Measurements from ENCODE around the gene COPRS.
"Not testable (repeated sequence)": the region's sequence is repeated elsewhere in the genome, so short reads cannot be mapped to it uniquely, and the experiment has no call there.

Gene COPRS

DNA sequence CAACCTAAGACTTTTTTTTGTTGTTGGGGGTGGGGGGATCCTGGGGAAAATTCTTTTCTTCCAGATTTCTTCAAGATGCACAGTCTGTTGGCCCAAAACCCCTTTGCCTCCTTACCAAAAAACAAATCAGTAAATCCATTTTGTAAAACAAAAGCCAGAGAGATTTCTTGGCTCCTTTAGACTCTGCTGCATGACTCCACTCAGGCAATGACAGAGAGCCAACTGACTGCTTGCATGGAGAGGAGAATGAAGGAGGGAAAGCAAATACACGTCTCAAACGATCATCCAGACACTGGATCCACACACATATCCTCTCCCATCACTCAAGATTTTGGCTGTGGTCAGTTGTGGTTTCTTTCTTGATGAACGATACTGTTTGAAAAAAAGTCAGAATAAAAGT lies 13.8 kb downstream of the COPRS start:
- no peak for DNase-seq (ENCODE audit: low read depth in 2 of 2)

DNA sequence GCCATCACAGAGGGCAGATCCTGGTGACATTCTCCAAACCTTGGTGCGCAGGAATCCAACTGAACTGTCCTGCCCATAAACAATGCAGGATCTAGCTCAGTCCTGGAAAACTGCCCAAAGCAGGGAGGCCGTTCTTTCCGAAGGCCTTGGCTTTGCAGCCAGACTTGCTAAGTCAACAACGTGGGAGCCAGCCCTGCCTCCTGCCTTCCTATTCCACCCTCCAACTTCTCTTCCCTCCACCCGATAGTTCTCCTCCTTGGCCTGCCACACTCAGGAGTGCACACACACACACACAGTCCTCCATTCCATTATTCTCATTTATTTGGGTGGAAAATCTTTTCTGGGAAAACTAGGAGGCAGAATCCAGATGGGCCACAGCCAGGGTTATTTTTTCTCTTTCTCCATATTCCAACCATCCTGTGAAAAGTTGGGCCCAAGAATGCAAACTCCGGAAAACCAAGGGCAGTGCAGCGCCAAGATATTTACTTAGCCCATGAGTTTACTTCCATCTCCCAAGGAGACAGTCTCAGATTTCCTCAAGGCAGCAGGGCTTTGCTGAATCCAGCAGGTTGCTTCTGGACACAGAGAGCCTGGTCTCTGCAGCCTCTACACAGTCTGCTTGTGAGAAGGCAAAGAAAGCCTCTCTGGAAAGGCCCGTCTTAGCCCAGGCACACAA lies 15.8 kb downstream of the COPRS start:
- no peak for DNase-seq (ENCODE audit: low read depth in 2 of 2)

GRCh38 chr17:31842195-31843069 lies 16.6 kb downstream of the COPRS start:
- DNase-seq (ENCODE audit: low read depth in 2 of 2): peak; percentile 37 to 56

DNA sequence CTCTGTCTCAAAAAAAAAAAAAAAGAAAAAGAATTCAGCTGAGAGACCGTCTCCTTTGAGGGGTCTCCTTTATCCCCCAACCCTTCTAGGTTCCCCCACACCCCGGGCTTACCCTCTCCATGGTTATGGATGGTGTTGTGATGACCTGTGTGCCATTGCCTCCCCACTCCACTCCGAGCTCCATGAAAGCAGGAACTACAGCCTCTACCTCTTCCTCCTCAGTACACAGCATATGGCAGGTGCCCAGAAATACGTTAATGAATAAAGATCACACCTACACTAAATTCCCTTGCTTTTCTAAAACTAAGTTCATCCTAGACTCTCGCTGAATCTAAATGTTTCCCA lies 17.2 kb downstream of the COPRS start:
- no peak for DNase-seq (ENCODE audit: low read depth in 2 of 2)

- DNase-seq (ENCODE audit: low read depth in 2 of 2): no peak
Observed at GRCh38 chr17:31838636-31839225, 20.3 kb downstream of the COPRS start.

DNA sequence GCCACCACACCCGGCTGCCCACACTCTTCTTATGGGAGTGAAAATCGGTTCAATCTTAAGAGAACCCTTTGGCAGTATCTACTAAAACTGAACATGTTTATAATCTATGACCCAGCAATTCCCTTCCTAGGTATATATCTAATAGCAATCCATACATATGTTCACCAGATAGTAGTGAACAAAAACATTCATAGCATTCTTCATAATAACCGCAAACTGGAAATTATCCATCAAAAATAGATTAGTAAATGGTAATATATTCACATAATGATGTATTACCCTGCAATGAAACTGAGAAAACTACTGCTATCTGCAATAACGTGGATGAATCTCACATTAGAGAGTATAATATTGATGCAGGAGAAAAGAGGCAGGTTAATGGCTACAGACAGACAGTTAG lies 23.1 kb downstream of the COPRS start:
- DNase-seq (ENCODE audit: low read depth in 2 of 2): no peak

DNA sequence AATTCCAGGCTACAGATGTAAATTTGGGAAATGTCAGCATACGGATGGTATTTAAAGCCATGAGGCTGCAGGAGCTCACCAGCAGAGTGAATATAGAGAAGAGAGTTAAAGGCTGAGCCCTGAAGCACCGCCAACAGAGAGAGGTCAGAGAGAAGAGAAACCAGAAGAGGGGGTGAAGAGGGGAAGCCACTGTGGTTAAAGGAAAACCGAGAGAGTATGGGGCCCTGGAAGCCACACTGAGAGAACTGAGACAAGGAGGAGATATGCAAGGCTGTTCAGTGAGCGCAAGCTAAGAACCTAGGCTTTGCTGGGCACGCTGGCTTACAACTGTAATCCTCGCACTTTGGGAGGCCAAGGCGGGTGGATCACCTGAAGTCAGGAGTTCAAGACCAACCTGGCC lies 24.6 kb downstream of the COPRS start:
- DNase-seq (ENCODE audit: low read depth in 2 of 2): no peak

DNA sequence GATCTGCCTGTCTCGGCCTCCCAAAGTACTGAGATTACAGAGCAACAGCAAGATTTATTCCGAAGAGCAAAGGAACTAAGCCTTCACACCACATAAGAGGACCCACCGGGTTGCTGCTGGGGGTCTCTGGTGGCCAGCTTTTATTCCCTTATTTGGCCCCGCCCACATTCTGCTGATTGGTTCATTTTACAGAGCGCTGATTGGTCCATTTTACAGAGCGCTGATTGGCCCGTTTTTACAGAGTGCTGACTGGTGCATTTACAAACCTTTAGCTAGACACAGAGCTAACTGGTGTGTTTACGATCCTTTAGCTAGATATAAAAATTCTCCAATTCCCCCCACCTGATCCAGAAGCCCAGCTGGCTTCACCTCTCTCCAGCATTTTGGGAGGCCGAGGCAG lies 26.3 kb downstream of the COPRS start:
- no peak for DNase-seq (ENCODE audit: low read depth in 2 of 2)

DNA sequence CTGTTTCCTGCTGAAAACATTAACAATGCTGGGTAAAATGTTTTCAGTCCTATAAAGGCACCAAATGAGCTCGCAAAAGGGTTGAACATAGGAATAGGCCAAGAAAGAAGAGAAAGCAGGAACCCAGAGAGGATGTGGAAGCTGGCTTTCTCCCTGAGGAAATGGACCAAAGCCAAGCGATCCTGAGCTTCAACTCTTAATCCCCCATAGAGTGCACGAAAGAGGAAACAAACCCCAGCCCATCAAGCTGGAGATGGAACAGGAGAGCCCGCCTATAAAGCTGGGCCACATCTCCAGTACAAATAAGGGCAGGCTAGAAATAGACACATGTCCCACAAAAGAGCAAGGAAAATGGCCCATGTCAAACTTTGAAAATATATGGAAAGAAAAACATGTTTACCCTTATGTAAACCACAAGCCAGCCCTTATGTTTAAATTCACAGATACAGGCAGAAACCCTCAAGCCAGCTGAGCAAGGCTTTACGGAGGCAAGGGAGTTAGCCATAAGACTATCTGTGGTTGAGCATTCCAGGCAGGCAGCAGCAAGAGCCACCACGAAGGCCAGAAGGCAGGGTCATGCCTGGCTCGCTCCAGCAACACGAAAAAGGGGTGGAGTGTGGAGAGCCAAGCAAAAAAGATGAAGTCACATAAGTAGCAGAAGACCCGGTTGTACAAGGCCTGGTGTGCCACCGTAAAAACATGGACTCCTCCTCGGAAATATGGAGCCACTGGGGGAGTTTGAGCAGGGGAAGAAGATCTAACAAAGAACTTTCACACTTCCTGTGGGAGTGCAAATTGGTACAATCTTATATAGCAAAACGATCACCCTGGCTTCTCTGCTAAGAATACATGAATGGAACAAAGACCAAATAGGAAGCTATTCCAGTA lies 27.8 kb downstream of the COPRS start:
- DNase-seq (ENCODE audit: low read depth in 2 of 2): no peak

DNA sequence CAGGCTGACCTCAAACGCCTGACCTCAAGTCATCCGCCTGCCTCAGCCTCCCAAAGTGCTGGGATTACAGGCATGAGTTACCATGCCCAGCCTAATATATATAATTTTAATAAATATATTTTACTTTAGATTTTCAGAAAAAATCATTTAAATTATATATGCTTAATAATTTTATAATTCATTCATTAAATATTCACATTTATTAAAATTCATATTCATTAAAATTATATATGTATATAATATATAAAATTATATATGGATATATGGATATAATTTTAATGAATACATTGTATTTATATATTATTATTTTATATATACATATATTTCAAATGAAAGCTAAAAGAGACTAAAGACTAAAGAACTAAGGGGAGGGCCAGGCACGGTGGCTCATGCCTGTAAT lies 29.4 kb downstream of the COPRS start:
- DNase-seq (ENCODE audit: low read depth in 2 of 2): no peak

DNA sequence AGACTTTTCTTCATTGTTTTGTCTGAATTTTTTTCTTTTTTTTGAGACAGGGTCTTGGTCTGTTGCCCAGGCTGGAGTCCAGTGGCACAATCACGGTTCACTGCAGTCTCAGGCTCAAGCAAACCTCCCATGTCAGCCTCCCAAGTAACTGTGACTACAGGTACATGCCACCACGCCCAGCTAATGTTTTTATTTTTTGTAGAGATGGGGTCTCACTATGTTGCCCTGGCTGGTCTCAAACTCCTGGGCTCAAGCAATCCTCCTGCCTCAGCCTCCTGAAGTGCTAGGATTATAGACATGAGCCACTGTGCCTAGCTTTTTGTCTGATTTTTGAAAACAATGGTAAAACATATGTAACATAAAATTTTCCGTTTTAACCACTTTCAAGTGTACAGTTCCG lies 30.1 kb downstream of the COPRS start:
- not testable (repeated sequence) for DNase-seq (ENCODE audit: low read depth in 2 of 2)

DNA sequence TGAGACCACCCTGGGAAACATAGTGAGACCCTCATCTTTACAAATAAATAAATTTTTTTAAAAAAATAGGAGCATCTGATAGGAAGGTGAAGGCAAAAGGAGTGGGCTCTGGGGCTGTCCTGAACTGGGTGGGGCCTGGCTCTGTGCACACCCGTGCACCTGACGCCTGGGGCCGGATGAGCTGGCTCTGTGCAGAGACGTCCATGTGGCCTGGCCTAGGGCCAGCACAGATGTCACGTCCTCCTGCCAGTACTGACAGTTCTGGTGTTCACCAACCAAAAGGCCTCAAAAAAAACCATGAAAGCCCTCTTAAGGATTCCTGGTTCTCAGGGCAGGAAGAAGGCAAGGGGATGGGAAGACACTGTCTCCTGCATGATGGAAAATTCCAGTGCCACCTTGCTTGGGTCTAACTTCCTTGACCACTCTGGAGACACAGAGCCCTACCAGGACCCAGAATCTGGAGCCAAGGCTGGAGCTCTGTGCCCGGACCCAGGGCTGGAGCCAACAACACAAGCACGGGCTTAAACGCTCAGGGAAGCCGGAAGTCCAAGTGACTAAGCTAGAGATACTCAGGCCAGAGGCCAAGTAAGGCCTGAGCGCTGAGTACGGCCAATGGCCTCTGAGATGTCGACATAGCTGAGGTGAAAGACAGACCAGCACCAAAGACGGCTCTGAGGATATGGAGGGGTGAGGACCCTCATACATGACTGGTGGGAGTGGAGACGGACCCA lies 32.9 kb downstream of the COPRS start:
- no peak for DNase-seq (ENCODE audit: low read depth in 2 of 2)

DNA sequence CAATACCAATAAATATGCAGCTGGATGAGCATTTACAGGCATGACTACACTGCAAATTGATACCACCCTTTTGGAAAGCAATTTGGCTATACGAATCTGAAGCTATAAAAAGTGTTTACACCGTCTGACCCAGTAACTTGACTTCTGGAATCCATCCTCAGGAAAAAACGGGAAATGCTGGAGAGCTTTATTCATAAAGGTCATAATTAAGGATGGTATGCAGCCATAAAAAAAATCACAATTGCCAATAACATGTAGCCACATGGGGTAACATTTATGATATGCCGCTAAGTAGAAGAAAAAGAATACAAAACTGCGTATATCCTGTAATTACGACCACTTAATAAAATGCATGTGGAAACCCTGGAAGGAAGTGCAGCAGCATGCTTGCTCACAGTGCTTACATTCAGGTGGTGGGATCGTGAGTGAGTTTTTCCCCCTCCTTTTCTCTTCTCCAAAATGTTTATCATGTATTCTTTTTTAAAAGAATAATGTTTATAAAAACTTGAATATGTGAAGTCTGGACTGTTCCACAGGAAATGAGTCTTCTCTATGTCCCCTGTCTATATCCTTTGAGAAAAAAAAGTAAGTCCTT lies 34.2 kb downstream of the COPRS start:
- no peak for DNase-seq (ENCODE audit: low read depth in 2 of 2)

DNA sequence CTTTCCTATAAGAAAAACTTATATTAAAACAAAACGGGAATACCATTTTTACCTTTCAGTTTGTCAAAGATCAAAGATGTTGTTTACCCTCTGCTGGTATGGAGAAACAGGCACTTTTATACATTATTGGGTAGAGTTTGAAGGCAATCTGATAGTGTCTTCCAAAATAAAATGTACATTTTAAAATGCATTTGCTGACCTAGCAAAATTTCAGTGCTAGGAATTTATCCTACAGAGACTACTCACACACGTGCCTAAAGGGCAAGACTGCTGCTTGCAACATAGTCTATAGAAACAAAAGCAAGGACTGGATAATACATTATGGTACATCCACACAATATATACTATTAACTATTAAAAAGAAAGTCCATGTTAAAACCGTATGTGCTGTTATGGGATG lies 36.0 kb downstream of the COPRS start:
- no peak for DNase-seq (ENCODE audit: low read depth in 2 of 2)

- no peak for DNase-seq (ENCODE audit: low read depth in 2 of 2)
Observed at GRCh38 chr17:31820691-31821435, 38.2 kb downstream of the COPRS start.

DNA sequence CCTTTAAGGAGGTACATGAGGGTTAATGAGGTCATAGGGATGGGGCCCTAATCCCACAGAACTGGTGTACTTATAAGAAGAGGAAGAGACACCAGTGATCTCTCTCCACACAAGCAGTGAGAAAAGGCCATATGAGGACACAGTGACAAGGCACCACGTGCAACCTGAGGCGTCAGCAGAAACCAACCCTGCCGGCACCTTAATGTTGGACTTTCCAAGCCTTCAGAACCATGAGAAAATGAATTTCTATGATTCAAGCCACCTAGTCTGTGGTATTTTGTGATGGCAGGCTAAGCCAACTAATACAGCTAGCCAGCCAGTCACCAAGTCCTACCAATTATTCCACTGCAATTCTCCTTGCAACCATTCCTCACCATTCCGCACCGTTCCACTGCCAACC lies 39.5 kb downstream of the COPRS start:
- no peak for DNase-seq (ENCODE audit: low read depth in 2 of 2)

- DNase-seq (ENCODE audit: low read depth in 2 of 2): not testable (repeated sequence)
Observed at GRCh38 chr17:31818863-31819262, 40.2 kb downstream of the COPRS start.

GRCh38 chr17:31815212-31815730 lies 43.8 kb downstream of the COPRS start:
- no peak for DNase-seq (ENCODE audit: low read depth in 2 of 2)

- no peak for DNase-seq (ENCODE audit: low read depth in 2 of 2)
Observed at GRCh38 chr17:31811101-31811500, 47.9 kb downstream of the COPRS start.

GRCh38 chr17:31809876-31810275 lies 49.2 kb downstream of the COPRS start:
- DNase-seq (ENCODE audit: low read depth in 2 of 2): not testable (repeated sequence)

Measured in stimulated activated CD4-positive, alpha-beta T cell treated with anti-CD3 and anti-CD28 coated beads, Interleukin-12 subunit alpha, Interleukin-12 subunit beta, amount 100 ng/mL, for 24 hours (primary cell).